Calu3 (cell line): Measurements from ENCODE around the gene TEX261. TPM values are rescaled to one million over a fixed set of nuclear protein-coding genes. Genes with fewer than 3 reads are reported as not detected.

Source experiments
- BruUV-seq: library from RNA; stranded (reverse); fragments of 400-500 nt; replicated peaks from 2 replicates; lab custom pipeline; 2021; lab: Mats Ljungman, UMichigan
- CTCF ChIA-PET: fragments of 300-600 bp; sonication (Branson Sonifier 250); formaldehyde crosslinking; loops from one replicate; lab custom pipeline; 2022; ENCODE audit warnings: antibody characterized with exemption; lab: Charles Lee
- DNase-seq: peaks from one replicate; pipeline ENCODE4 v3.0.0; 2022
- H3K27ac Mint-ChIP-seq: one replicate; pipeline ENCODE4 v1.8.0; 2022; ENCODE audit warnings: mixed read lengths; ENCODE audit not compliant: unreplicated experiment
- H3K27me3 Mint-ChIP-seq: one replicate; pipeline ENCODE4 v1.8.0; 2022; ENCODE audit warnings: mixed read lengths; ENCODE audit not compliant: unreplicated experiment
- H3K36me3 Mint-ChIP-seq: one replicate; pipeline ENCODE4 v1.8.0; 2022; ENCODE audit warnings: mild to moderate bottlenecking, moderate library complexity, mixed read lengths; ENCODE audit not compliant: insufficient read depth, unreplicated experiment
- H3K4me1 Mint-ChIP-seq: one replicate; pipeline ENCODE4 v1.8.0; 2022; ENCODE audit warnings: mild to moderate bottlenecking, low read depth, mixed read lengths; ENCODE audit not compliant: unreplicated experiment
- H3K4me3 Mint-ChIP-seq: one replicate; pipeline ENCODE4 v1.8.0; 2022; ENCODE audit warnings: mild to moderate bottlenecking, low read depth, moderate library complexity, mixed read lengths; ENCODE audit not compliant: unreplicated experiment
- H3K9me3 Mint-ChIP-seq: one replicate; pipeline ENCODE4 v1.8.0; 2022; ENCODE audit warnings: low read depth, mixed read lengths; ENCODE audit not compliant: unreplicated experiment
- intact Hi-C: fragments of 100-400 bp; cut with micrococcal nuclease; formaldehyde crosslinking; loops from one replicate; pipeline ENCODE4 v1.10.0; 2022; ENCODE audit not compliant: unreplicated experiment
- total RNA-seq: library from RNA; stranded (reverse); gene quantifications from 2 replicates; pipeline ENCODE4 v1.2.3, GENCODE V29; 2022
- TF ChIP-seq, protein P1 (sequence below): fragments of 200-600 bp; IDR thresholded peaks from one replicate; pipeline ENCODE4 v1.8.0; 2022; ENCODE audit warnings: antibody characterized with exemption; ENCODE audit not compliant: unreplicated experiment

TEX261 gene
- total RNA-seq, 1 experiment from 2014 or later: 61.2 TPM

DNA sequence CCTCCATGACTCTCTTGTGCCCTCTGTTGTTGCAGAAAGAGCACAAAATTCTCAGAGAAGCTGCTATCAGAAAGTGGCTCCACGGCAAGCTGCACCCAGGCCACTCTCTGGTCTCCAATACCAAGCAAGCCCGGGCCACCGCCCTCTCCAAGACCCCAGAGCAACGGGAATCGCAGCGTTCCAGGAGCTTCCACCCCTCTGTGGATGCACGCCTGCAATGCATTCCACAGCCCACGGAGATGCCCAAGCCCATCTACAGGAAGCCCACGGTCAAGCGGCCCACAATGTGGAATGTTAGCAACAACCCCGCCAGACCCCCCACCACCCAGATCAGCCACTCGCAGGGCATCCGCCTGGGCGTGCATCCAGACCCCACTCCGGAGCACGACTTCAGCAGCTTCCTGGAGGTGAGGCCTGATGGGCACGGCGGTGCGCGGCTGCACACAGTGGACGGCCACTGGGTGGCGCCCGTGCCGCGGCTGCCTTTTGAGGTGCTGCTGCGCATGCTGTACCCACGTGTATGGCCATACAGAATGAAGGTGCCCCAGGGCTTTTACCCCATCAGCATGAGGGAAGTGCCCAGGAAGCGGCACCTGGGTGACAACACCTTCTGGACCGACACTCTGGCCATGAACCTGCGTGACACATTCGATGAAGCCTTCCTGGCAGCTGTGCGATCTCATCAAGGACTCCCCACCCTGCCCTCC, 9.9 kb downstream of the TEX261 start:
- Mint-ChIP-seq H3K36me3 (peaks cover 18% of the 10 kb centered on the region), H3K27me3 (no peaks in the 10 kb centered on the region), H3K4me3 (no peak overlapping the region), H3K27ac (no peak overlapping the region), H3K4me1 (no peaks in the 10 kb centered on the region), H3K9me3 (no peaks in the 10 kb centered on the region)
- intact Hi-C loops: no loop called here
- BruUV-seq: no TSS peak
- CTCF ChIA-PET: no interaction called here
- TF ChIP-seq, protein P1, sequence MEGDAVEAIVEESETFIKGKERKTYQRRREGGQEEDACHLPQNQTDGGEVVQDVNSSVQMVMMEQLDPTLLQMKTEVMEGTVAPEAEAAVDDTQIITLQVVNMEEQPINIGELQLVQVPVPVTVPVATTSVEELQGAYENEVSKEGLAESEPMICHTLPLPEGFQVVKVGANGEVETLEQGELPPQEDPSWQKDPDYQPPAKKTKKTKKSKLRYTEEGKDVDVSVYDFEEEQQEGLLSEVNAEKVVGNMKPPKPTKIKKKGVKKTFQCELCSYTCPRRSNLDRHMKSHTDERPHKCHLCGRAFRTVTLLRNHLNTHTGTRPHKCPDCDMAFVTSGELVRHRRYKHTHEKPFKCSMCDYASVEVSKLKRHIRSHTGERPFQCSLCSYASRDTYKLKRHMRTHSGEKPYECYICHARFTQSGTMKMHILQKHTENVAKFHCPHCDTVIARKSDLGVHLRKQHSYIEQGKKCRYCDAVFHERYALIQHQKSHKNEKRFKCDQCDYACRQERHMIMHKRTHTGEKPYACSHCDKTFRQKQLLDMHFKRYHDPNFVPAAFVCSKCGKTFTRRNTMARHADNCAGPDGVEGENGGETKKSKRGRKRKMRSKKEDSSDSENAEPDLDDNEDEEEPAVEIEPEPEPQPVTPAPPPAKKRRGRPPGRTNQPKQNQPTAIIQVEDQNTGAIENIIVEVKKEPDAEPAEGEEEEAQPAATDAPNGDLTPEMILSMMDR: no peak
- DNase-seq: no peak

DNA sequence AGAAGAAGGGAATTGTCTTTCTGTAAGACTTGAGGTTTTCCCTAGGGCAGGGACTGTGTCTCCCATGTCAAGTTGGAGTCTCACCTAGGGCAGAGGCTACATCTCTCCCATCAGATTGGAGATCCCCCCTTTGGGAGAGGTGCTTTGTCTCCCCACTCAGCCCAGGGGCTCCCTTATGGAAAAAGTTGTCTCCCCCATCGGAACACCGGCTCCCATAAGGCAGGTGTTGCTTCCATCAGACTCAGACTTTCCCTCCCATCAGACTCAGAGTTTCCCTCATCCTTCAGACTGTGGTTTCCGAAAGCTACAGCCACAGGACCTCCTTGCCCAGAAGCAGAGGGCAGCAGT, 10.5 kb downstream of the TEX261 start:
- intact Hi-C loops: no loop called here
- DNase-seq: no peak
- H3K4me3 Mint-ChIP-seq: no peak overlapping the region
- H3K9me3 Mint-ChIP-seq: no peaks in the 10 kb centered on the region
- CTCF ChIA-PET: no interaction called here
- TF ChIP-seq, protein P1: no peak
- H3K4me1 Mint-ChIP-seq: no peaks in the 10 kb centered on the region
- H3K36me3 Mint-ChIP-seq: peaks cover 14% of the 10 kb centered on the region
- H3K27me3 Mint-ChIP-seq: no peaks in the 10 kb centered on the region
- BruUV-seq: no TSS peak
- no peak overlapping the region for H3K27ac Mint-ChIP-seq

DNA sequence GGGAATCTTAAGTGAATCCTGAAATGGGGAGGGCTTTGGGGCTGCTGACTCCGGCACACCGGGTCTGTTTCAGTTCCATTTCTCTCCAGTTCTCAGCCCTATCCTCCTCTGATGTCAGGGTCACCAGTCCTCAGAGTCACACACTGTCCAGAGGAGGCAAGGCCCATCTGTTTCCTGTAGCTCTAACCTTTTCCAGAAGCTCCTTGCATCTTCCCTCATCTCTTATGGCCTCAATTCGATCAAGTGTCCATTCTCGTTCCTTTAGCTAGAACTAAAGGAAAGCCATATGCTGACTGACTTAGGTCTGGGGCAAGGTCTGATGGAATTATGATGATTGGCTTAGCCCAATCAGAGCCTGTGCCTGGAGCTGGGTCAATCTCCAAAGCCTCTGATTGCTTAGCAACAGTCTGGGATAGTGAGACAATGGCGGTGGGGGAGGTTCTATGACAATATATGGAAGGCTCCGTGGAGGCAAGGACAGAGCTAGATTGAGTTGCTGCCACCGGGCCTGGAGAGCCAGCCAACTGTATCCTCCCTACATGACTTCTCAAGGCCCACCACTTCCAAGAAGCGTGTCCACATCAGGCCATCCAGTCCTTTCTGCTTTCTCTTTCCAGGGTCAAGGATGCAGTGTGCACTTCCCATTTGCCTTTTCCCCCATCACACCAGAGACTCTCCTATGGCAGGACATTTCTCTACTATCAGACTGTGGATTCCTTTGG, 11.0 kb downstream of the TEX261 start:
- H3K27ac Mint-ChIP-seq: no peak overlapping the region
- no peaks in the 10 kb centered on the region for H3K4me1 Mint-ChIP-seq
- H3K9me3 Mint-ChIP-seq: no peaks in the 10 kb centered on the region
- CTCF ChIA-PET: no interaction called here
- BruUV-seq: no TSS peak
- intact Hi-C loops: no loop called here
- TF ChIP-seq, protein P1: no peak
- no peak for DNase-seq
- no peak overlapping the region for H3K4me3 Mint-ChIP-seq
- H3K27me3 Mint-ChIP-seq: no peaks in the 10 kb centered on the region
- peaks cover 9% of the 10 kb centered on the region for H3K36me3 Mint-ChIP-seq

DNA sequence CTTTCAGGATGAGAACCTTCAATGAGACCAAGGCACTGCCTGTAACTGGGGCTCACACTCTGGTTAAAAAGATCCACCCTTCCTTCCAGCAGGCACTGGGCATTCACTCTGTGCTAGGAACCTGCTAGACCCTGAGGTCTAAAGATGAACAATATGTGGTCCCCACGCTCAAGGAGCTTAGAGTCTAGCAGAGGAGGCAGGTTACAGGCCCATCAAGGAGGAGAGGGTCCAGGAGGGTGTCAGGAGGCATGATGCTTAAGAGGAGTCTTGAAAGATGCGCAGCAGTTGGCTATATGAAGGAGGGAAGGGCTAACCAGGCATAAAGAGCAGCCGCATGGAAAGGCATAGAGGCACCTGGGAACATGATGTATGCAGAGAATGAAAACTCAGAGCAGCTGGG, 11.7 kb downstream of the TEX261 start:
- BruUV-seq: no TSS peak
- Mint-ChIP-seq H3K4me3 (no peak overlapping the region), H3K36me3 (peaks cover 9% of the 10 kb centered on the region), H3K4me1 (peaks cover 4% of the 10 kb centered on the region), H3K9me3 (no peaks in the 10 kb centered on the region), H3K27ac (no peak overlapping the region), H3K27me3 (no peaks in the 10 kb centered on the region)
- TF ChIP-seq, protein P1: no peak
- CTCF ChIA-PET: no interaction called here
- no peak for DNase-seq
- intact Hi-C loops: no loop called here
